C4-2B (cell line): ENCODE data around the gene ARHGEF4.

Experiments
- ZFX ChIP-seq: fragments of 450-650 bp; IDR thresholded peaks from 2 replicates; pipeline ENCODE4 v1.6.1; 2017
- TF ChIP-seq, protein P1 (sequence below): fragments of 450-650 bp; conservative IDR thresholded peaks from 2 replicates; pipeline ENCODE4 v1.5.1; 2017; ENCODE audit warnings: mild to moderate bottlenecking

DNA sequence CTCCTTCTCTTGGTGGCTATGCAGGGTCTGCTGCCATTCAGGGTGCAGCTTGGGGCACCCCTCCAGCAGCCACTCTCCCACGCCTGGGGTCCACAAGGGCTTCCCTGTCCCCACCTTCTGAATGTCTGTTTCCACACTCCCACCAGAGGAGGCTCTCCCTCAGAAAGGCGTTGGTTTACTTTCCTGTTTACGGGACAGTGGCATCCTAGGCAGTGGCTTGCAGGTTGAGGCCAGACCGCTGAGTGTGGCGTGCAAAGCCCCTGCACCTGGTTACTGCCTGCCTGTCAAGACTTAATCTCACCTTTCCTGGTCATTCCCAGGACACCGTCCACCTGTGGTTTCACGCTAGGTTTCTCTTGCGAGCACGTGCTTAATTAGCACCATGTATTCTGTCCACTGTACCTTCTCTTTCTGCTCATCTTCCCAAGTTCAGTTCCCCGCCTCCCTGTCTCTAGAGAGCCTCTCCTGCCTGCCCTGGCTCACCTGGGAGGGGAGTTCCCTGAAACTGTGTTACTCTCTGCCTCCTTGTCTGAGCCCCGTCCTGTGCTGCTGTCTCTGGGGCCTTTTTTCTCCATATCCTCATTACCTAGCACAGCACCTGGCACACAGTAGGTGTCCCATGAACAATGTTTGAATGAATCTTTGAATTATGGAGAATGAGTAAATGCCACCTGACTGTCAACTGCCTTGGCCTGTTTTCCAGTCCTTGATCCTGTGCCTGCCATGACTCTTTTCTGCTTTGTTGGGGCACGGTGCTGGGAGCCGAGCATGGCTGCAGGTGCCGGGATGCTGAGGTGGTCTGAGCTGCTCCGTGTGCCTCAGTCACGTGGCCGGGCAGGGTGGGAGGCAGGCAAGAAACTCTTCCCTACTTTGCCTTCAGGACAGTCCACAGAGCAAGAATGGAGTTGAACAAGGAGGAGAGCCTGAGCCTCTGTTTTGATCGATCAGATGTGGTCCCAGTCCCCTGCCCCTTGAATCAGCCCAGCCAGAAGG, 56.4 kb downstream of the ARHGEF4 start:
- TF ChIP-seq, protein P1, sequence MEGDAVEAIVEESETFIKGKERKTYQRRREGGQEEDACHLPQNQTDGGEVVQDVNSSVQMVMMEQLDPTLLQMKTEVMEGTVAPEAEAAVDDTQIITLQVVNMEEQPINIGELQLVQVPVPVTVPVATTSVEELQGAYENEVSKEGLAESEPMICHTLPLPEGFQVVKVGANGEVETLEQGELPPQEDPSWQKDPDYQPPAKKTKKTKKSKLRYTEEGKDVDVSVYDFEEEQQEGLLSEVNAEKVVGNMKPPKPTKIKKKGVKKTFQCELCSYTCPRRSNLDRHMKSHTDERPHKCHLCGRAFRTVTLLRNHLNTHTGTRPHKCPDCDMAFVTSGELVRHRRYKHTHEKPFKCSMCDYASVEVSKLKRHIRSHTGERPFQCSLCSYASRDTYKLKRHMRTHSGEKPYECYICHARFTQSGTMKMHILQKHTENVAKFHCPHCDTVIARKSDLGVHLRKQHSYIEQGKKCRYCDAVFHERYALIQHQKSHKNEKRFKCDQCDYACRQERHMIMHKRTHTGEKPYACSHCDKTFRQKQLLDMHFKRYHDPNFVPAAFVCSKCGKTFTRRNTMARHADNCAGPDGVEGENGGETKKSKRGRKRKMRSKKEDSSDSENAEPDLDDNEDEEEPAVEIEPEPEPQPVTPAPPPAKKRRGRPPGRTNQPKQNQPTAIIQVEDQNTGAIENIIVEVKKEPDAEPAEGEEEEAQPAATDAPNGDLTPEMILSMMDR = no peak
- TF ChIP-seq ZFX = no peak
